ENCODE data around the gene TEX36. TPM values are rescaled to one million over a fixed set of nuclear protein-coding genes. Genes with fewer than 3 reads are reported as not detected.

The TEX36 gene
- total RNA-seq, 1 donor from 2014 or later = not detected

DNA sequence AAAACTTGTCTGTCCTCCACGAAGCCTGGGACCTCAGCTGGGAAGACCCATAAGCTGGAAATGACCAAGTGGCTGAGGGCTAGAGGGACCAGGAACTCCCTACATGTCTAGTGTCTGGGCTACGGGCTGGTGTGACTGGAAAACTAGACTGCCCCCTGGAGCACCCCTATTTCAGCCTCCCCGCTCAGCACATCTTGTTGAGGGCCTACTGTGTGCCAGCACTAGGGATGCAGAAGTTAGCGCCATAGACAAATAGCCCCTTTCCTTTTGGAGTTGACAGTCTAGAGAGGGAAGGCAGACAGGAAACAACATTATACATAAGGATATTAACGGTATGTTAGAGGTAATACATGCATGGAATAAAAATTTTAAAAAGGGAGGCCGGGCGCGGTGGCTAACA, 74.5 kb downstream of the TEX36 start:
- no peak overlapping the region for H3K27ac Mint-ChIP-seq
- DNase-seq (ENCODE audit: low spot score) = no peak
- Histone ChIP-seq H3K27ac (no peak overlapping the region), H3K4me1 (no peaks in the 10 kb centered on the region), H4K20me1 (ENCODE audit: low read depth) (no peaks in the 10 kb centered on the region), H3K4me2 (no peak overlapping the region), H3K4me3 (no peak overlapping the region), H3F3A (ENCODE audit: low read depth) (no peaks in the 10 kb centered on the region), H3K79me2 (ENCODE audit: low read depth) (no peaks in the 10 kb centered on the region), H2AFZ (replicated peaks) (no peak overlapping the region), H3K9ac (no peak overlapping the region), H3K27me3 (no peaks in the 10 kb centered on the region), H3K36me3 (no peaks in the 10 kb centered on the region), H3K9me3 (ENCODE audit: low read depth) (no peaks in the 10 kb centered on the region)
- peaks cover 7% of the 10 kb centered on the region for H3K27me3 Mint-ChIP-seq (ENCODE audit: insufficient read depth, low read depth)
- TF ChIP-seq EZH2 (IDR thresholded peaks at IDR 0.05) = no peak
- H3K9me3 Mint-ChIP-seq = peaks cover 4% of the 10 kb centered on the region
- H3K4me3 Mint-ChIP-seq = no peak overlapping the region
- H3K36me3 Mint-ChIP-seq = no peaks in the 10 kb centered on the region
- peaks cover 2% of the 10 kb centered on the region for H3K4me1 Mint-ChIP-seq

DNA sequence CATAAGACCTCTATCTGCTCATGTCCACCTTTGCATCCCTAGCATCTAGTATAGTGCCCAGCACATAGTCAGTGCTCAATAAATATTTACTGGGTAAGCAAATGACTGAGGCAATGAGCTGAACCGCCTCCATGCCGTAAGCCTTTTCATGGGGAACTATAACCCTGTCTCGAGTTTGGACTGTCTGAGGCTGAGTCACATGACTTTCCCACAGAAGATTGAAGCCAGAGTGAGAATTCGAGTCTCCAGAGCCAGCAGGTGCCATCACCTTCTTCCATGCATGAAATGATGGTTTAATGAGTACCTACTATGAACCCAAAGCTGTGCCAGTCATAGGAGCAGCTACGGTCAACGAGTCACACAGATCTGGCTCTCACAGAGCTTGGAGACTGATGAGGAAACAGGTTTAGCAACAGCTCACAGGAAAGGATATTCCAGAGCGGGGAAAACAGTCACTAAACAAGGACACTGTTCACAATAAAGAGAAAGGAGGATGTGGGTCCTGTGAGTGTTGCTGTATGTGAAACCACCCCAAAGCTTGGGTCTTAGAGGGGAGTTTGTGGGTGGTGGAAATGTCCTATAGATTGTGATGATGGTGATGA, 75.2 kb downstream of the TEX36 start:
- H4K20me1 ChIP-seq (ENCODE audit: low read depth) = no peaks in the 10 kb centered on the region
- no peak overlapping the region for H3K9ac ChIP-seq
- DNase-seq (ENCODE audit: low spot score) = no peak
- H3K36me3 ChIP-seq = no peaks in the 10 kb centered on the region
- no peak overlapping the region for H3K4me3 Mint-ChIP-seq
- no peak overlapping the region for H3K27ac ChIP-seq
- TF ChIP-seq EZH2phosphoT487 (IDR thresholded peaks at IDR 0.05) (no peak), EZH2 (IDR thresholded peaks at IDR 0.05) (no peak)
- TF ChIP-seq, protein P1, sequence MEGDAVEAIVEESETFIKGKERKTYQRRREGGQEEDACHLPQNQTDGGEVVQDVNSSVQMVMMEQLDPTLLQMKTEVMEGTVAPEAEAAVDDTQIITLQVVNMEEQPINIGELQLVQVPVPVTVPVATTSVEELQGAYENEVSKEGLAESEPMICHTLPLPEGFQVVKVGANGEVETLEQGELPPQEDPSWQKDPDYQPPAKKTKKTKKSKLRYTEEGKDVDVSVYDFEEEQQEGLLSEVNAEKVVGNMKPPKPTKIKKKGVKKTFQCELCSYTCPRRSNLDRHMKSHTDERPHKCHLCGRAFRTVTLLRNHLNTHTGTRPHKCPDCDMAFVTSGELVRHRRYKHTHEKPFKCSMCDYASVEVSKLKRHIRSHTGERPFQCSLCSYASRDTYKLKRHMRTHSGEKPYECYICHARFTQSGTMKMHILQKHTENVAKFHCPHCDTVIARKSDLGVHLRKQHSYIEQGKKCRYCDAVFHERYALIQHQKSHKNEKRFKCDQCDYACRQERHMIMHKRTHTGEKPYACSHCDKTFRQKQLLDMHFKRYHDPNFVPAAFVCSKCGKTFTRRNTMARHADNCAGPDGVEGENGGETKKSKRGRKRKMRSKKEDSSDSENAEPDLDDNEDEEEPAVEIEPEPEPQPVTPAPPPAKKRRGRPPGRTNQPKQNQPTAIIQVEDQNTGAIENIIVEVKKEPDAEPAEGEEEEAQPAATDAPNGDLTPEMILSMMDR (IDR thresholded peaks at IDR 0.05) = no peak
- no peaks in the 10 kb centered on the region for H3K4me1 ChIP-seq
- no peaks in the 10 kb centered on the region for H3K36me3 Mint-ChIP-seq
- H3K4me3 ChIP-seq = no peak overlapping the region
- H3K27me3 ChIP-seq = no peaks in the 10 kb centered on the region
- peaks cover 5% of the 10 kb centered on the region for H3K27me3 Mint-ChIP-seq (ENCODE audit: insufficient read depth, low read depth)
- no peak overlapping the region for H3K27ac Mint-ChIP-seq
- H3K9me3 ChIP-seq (ENCODE audit: low read depth) = no peaks in the 10 kb centered on the region
- no peaks in the 10 kb centered on the region for H3F3A ChIP-seq (ENCODE audit: low read depth)
- H3K4me2 ChIP-seq = no peak overlapping the region
- H2AFZ ChIP-seq (replicated peaks) = no peak overlapping the region
- H3K79me2 ChIP-seq (ENCODE audit: low read depth) = no peaks in the 10 kb centered on the region
- peaks cover 4% of the 10 kb centered on the region for H3K9me3 Mint-ChIP-seq
- peaks cover 2% of the 10 kb centered on the region for H3K4me1 Mint-ChIP-seq

DNA sequence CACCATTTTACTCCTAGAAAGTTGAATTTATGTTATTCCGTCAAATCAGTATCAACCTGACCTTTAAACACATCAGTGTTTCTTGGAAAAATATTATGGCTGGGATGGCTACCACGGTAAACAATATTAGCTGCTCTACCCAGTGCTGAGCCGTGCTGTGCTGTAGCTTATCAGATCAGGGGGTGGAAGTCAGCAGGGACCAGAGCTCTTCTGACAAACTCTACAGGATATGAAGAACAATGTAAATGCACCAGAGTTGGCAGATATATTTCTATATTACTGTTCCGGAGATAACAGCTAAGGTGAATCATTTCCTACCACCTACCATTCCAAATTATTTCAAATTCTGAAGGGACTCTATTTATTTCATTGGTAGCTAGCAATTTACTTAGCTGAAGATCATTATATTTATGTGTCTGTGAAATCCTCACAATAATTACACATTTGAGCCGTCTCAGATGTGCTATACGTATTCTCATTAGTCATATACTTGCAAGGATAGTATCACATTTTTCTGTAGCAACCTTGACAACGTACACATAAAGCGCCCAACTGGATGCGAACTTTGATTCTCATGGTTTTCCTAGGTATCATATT, 76.5 kb downstream of the TEX36 start:
- Histone ChIP-seq H3K4me3 (no peak overlapping the region), H3K4me1 (no peaks in the 10 kb centered on the region), H3K9ac (no peak overlapping the region), H3K27me3 (no peaks in the 10 kb centered on the region), H3K79me2 (ENCODE audit: low read depth) (no peaks in the 10 kb centered on the region), H3K27ac (no peak overlapping the region), H2AFZ (replicated peaks) (no peak overlapping the region), H3K36me3 (no peaks in the 10 kb centered on the region), H3K9me3 (ENCODE audit: low read depth) (no peaks in the 10 kb centered on the region), H3K4me2 (no peak overlapping the region), H3F3A (ENCODE audit: low read depth) (no peaks in the 10 kb centered on the region), H4K20me1 (ENCODE audit: low read depth) (no peaks in the 10 kb centered on the region)
- no peak for DNase-seq (ENCODE audit: low spot score)
- TF ChIP-seq, protein P1 (IDR thresholded peaks at IDR 0.05) = no peak
- TF ChIP-seq EZH2 (IDR thresholded peaks at IDR 0.05) (no peak), EZH2phosphoT487 (IDR thresholded peaks at IDR 0.05) (no peak)
- Mint-ChIP-seq H3K4me3 (no peak overlapping the region), H3K36me3 (no peaks in the 10 kb centered on the region), H3K4me1 (peaks cover 2% of the 10 kb centered on the region), H3K27ac (no peak overlapping the region), H3K9me3 (peaks cover 4% of the 10 kb centered on the region), H3K27me3 (ENCODE audit: insufficient read depth, low read depth) (peaks cover 5% of the 10 kb centered on the region)

Other genes with a start within 250 kb of the TEX36 start
- 52.9 and 63.4 TPM in 2 replicates for gene EDRF1, start 36.5 kb upstream of the TEX36 start, total RNA-seq (ENCODE audit: low replicate concordance)
- gene MMP21, start 92.7 kb upstream of the TEX36 start, total RNA-seq (ENCODE audit: low replicate concordance) = not detected in 2 replicates
- gene UROS, start 140.1 kb upstream of the TEX36 start, total RNA-seq (ENCODE audit: low replicate concordance) = 76.3 and 82.2 TPM in 2 replicates
- 76.5 and 122 TPM in 2 replicates for gene BCCIP, start 140.4 kb upstream of the TEX36 start, total RNA-seq (ENCODE audit: low replicate concordance)
- gene DHX32, start 198.1 kb upstream of the TEX36 start, total RNA-seq (ENCODE audit: low replicate concordance) = 53.4 and 59.4 TPM in 2 replicates
- 5.5 and 12.5 TPM in 2 replicates for gene FANK1, start 213.4 kb upstream of the TEX36 start, total RNA-seq (ENCODE audit: low replicate concordance)